Right lobe of liver (tissue), 6 donors: ENCODE data around the gene EPN1. TPM values are rescaled to one million over a fixed set of nuclear protein-coding genes. Genes with fewer than 3 reads are reported as not detected.

Experiments
- ATAC-seq, 4 donors: fragments of 200-7000 bp; cut with Tn5 transposase; one replicate each; pipeline ENCODE4 v1.9.1; 2020; ENCODE audit warnings: mild to moderate bottlenecking in 4 of 4, moderate library complexity in 4 of 4
- DNase-seq, 3 donors: peaks; one replicate each; pipeline ENCODE4 v3.0.0-alpha.2; 2020
- H3K27ac ChIP-seq, 3 donors: fragments of 200-600 bp; one replicate each; pipeline ENCODE4 v1.8.0; 2022
- H3K27me3 ChIP-seq, 2 donors: fragments of 200-600 bp; one replicate each; pipeline ENCODE4 v1.8.0; 2022
- H3K36me3 ChIP-seq, 4 donors: fragments of 200-600 bp; sonication (generic) in 1 of 4; one replicate each; pipeline versions ENCODE4 v1.5.1 to v1.8.0; 2017 to 2022; ENCODE audit warnings: control low read depth in 1 of 4
- H3K4me1 ChIP-seq, 4 donors: fragments of 200-600 bp; sonication (generic) in 1 of 4; one replicate each; pipeline versions ENCODE4 v1.5.1 to v1.8.0; 2017 to 2022; ENCODE audit warnings: control low read depth in 1 of 4
- H3K4me3 ChIP-seq, 3 donors: fragments of 200-600 bp; one replicate each; pipeline ENCODE4 v1.8.0; 2022
- H3K9me3 ChIP-seq, 4 donors: fragments of 200-600 bp; sonication (generic) in 1 of 4; one replicate each; pipeline versions ENCODE4 v1.5.1 to v1.8.0; 2017 to 2022; ENCODE audit warnings: control low read depth in 1 of 4
- CTCF ChIP-seq, 4 donors: fragments of 200-600 bp in 3 of 4; fragments of 450-650 bp in 1 of 4; IDR thresholded peaks; one replicate each; pipeline versions ENCODE4 v1.5.1 to v1.8.0; 2016 to 2022; ENCODE audit warnings: antibody characterized with exemption in 4 of 4, mild to moderate bottlenecking in 2 of 4
- POLR2A ChIP-seq: fragments of 450-650 bp; IDR thresholded peaks from one replicate; pipeline ENCODE4 v1.6.1; 2017; ENCODE audit warnings: antibody characterized with exemption, mild to moderate bottlenecking
- WGBS: methylation state at CpG from one replicate; pipeline ENCODE4 v1.1.6; 2018; ENCODE audit warnings: low coverage, low lambda C conversion rate; ENCODE audit not compliant: insufficient coverage; ENCODE audit errors: missing lambda C conversion rate; 5-methylcytosine and 5-hydroxymethylcytosine counted together
- intact Hi-C, 2 donors: fragments of 100-400 bp; cut with DNase I; formaldehyde crosslinking; loops; one replicate each; pipeline versions ENCODE4 v1.11.2 to v1.14.1; 2022
- total RNA-seq, 6 experiments: library from RNA; depleted of rRNA in 2 of 6; stranded (reverse); fragments of >200 nt in 2 of 6; fragmentation: NEBNext Ultra II Directional in 3 of 6; extraction: Animal tissue kit (Norgen Biotek cat#: 25700) in 3 of 6; gene quantifications; one replicate each; pipeline versions ENCODE4 v1.1.0 to v1.2.4, GENCODE V29; 2016 to 2023
- donor health status: DM: no; HTN: yes; CAD: no.
- donor health status: DM: no; HTN: no; CAD: no.
- donor health status: DM: no; HTN: no; CAD: no.
- donor health status: DM: no; HTN: yes; CAD: no.
- donor health status: DM: no; HTN: yes; CAD: no.

The EPN1 gene
- total RNA-seq, 6 experiments from 2014 or later = 88.9 to 162 (median 107) TPM

DNA sequence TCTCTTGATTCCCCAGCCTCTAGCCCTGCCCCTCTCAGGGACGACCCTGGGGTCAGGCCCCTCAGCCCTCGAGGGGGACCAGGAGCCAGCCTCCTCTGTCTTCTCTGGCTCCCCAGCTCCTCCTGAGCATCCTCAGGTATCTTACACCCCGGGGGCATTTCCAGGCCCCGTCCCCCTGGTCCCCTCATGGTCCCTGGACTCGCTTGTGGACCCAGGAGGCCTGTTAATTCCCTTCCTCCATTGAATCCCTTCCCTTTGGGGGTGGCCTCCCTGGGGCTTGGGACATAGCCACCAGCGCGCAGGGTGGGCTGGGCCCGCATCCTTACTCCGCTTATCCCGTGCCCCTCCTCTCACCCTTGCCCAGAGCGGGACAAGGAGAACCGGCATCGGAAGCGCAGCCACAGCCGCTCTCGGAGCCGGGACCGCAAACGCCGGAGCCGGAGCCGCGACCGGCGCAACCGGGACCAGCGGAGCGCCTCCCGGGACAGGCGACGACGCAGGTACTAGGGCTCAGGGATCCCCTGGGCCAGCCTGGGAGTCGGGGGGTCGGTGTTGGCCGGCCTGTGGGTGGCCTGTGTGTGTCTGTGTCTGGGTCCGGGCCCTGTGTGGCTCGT lies 16.1 kb upstream of the EPN1 start:
- TF ChIP-seq CTCF (IDR thresholded peaks at IDR 0.05) = no peak
- no peak for TF ChIP-seq POLR2A
- H3K27me3 ChIP-seq = no peaks in the 10 kb centered on the region
- peak in 1 of 3 donors; percentile 13 for DNase-seq
- H3K36me3 ChIP-seq = peaks cover 0 to 34% (median 15%) of the 10 kb centered on the region in 4 donors
- WGBS = 100% methylated on average over 1 of the region's 37 CpGs
- H3K4me3 ChIP-seq = no peak overlapping the region
- H3K9me3 ChIP-seq = no peaks in the 10 kb centered on the region
- intact Hi-C loops = no loop called here
- peaks cover 0 to 32% (median 12%) of the 10 kb centered on the region in 4 donors for H3K4me1 ChIP-seq
- H3K27ac ChIP-seq = no peak overlapping the region
- ATAC-seq = no peak

DNA sequence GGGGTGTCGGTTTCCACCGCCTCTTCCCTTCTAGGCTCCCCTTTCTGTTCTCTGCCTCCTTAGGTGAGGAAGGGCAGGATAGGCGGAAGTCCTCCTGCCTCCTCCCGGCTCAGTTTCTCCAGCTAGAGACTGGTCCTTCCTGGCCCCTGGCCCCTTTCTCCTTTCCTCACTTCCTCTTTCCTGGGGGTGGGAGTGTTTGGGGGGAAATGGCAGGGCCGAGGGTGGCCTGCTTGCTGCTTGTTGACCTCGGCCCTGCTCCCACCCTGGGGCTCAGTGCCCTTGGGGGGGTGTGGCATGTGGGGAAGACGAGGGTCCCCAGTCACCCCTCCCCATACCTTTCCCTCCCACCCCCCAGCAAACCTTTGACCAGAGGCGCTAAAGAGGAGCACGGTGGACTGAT lies 15.2 kb upstream of the EPN1 start:
- Histone ChIP-seq H3K27me3 (no peaks in the 10 kb centered on the region), H3K4me3 (no peak overlapping the region), H3K27ac (no peak overlapping the region), H3K36me3 (peaks cover 0 to 43% (median 19%) of the 10 kb centered on the region in 4 donors), H3K4me1 (peaks cover 0 to 32% (median 12%) of the 10 kb centered on the region in 4 donors), H3K9me3 (no peaks in the 10 kb centered on the region)
- ATAC-seq (no peak), DNase-seq (no peak)
- intact Hi-C loops = no loop called here
- 48% methylated on average over 8 of the region's 9 CpGs for WGBS
- TF ChIP-seq CTCF (IDR thresholded peaks at IDR 0.05) = no peak
- TF ChIP-seq POLR2A = no peak

DNA sequence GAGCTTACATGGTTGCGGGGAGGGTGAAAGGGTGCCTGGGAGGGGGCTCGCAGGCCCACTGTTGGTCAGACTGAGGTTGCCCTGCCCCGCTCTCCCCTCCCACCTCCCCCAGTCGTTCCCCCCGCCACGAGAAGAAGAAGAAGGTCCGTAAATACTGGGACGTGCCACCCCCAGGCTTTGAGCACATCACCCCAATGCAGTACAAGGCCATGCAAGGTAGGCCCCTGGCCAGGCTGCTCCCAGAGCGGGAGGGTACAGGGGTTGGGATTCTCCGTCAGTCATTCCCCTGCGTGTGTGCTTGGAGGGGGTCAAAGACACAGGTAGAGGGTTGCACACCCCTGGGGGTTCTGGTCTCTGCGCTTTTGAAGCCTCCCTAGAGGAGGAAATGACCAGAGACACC lies 14.6 kb upstream of the EPN1 start:
- no peak overlapping the region for H3K4me3 ChIP-seq
- no peaks in the 10 kb centered on the region for H3K27me3 ChIP-seq
- H3K4me1 ChIP-seq = peaks cover 0 to 32% (median 12%) of the 10 kb centered on the region in 4 donors
- H3K36me3 ChIP-seq = peaks cover 0 to 46% (median 19%) of the 10 kb centered on the region in 4 donors
- no peak for DNase-seq
- TF ChIP-seq CTCF (IDR thresholded peaks at IDR 0.05) = no peak
- TF ChIP-seq POLR2A = no peak
- 92% methylated on average over 3 of the region's 12 CpGs for WGBS
- intact Hi-C loops = no loop called here
- no peaks in the 10 kb centered on the region for H3K9me3 ChIP-seq
- no peak for ATAC-seq
- H3K27ac ChIP-seq = no peak overlapping the region

DNA sequence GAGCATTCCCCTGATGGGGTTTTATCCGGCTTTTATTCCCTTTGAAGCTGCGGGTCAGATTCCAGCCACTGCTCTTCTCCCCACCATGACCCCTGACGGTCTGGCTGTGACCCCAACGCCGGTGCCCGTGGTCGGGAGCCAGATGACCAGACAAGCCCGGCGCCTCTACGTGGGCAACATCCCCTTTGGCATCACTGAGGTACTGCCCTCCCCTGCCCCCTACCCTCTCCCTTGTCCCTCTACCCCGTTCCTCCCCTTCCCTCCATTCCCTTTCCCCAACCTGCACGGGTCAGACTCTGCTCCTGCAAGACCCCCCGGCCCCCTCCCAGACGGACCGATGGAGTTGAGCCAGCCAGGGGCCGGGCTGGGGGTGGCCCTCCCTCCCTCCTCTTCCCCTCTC lies 14.0 kb upstream of the EPN1 start:
- DNase-seq = no peak
- H3K36me3 ChIP-seq = peaks cover 0 to 52% (median 22%) of the 10 kb centered on the region in 4 donors
- 82% methylated on average over 7 of the region's 16 CpGs for WGBS

More for the DNA sequence above, 14.0 kb upstream of the EPN1 start:
- no peaks in the 10 kb centered on the region for H3K27me3 ChIP-seq
- no peak overlapping the region for H3K4me3 ChIP-seq
- intact Hi-C loops = no loop called here
- TF ChIP-seq POLR2A (no peak), CTCF (IDR thresholded peaks at IDR 0.05) (no peak)
- no peaks in the 10 kb centered on the region for H3K9me3 ChIP-seq
- ATAC-seq = no peak
- H3K27ac ChIP-seq = no peak overlapping the region
- peaks cover 0 to 29% (median 12%) of the 10 kb centered on the region in 4 donors for H3K4me1 ChIP-seq
